HepG2 (cell line): ENCODE data around the gene RALBP1. TPM values are rescaled to one million over a fixed set of nuclear protein-coding genes. Genes with fewer than 3 reads are reported as not detected.

ENCODE experiments used
- ATAC-seq: fragments of 200-7000 bp; cut with Tn5 transposase; 3 replicates; pipeline ENCODE4 v1.9.1; 2020; ENCODE audit warnings: mild to moderate bottlenecking, moderate library complexity
- BruUV-seq: library from RNA; stranded (reverse); fragments of 400-500 nt; replicated peaks from 2 replicates; lab custom pipeline; 2021; lab: Mats Ljungman, UMichigan
- CTCF ChIA-PET: fragments of 300-600 bp; formaldehyde crosslinking; extraction: SDS; loops from one replicate; lab custom pipeline; 2021; ENCODE audit warnings: low total read pairs, inconsistent platforms, low intra/inter-chr PET ratio; lab: Yijun Ruan, JAX
- POLR2A ChIA-PET: fragments of 350-600 bp; sonication (Branson Sonifier 250); formaldehyde crosslinking; loops from one replicate; lab custom pipeline; 2020; ENCODE audit warnings: antibody characterized with exemption, inconsistent platforms; lab: Yijun Ruan, JAX
- DNase-seq: peaks from one replicate; pipeline ENCODE4 v3.0.0-alpha.2; 2015; ENCODE audit warnings: low spot score
- FAIRE-seq: peaks from 3 replicates; lab custom pipeline; 2011; peaks lifted over from hg19 to GRCh38; lab: Jason Lieb, UNC
- H2AFZ ChIP-seq: one replicate; pipeline ENCODE4 v1.6.1; 2011; ENCODE audit warnings: low read length, inconsistent platforms
- H3K27ac ChIP-seq: fragments of 300-600 bp; 3 replicates; pipeline ENCODE4 v1.8.0; 2011; ENCODE audit warnings: mixed run types, mild to moderate bottlenecking, mixed read lengths, low read length, inconsistent platforms; ENCODE audit not compliant: insufficient read depth; ENCODE audit errors: extremely low read length
- H3K27me3 ChIP-seq, 2 experiments: fragments of 200-600 bp in 1 of 2; 2 replicates in 1 of 2; 3 replicates in 1 of 2; pipeline versions ENCODE4 v1.6.0 to v1.8.0; 2011; ENCODE audit warnings: low read length in 2 of 2, mild to moderate bottlenecking in 2 of 2, moderate library complexity in 2 of 2, inconsistent platforms in 1 of 2; ENCODE audit not compliant: insufficient read depth in 2 of 2, control insufficient read depth in 1 of 2
- H3K36me3 ChIP-seq, 2 experiments: fragments of 200-600 bp in 1 of 2; replicated peaks in 1 of 2; 2 replicates in 1 of 2; 3 replicates in 1 of 2; pipeline versions ENCODE4 v1.5.1 to v1.8.0; 2011; ENCODE audit warnings: low read length in 2 of 2, inconsistent platforms in 1 of 2; ENCODE audit not compliant: insufficient read depth in 2 of 2, control insufficient read depth in 1 of 2
- H3K4me1 ChIP-seq: 2 replicates; pipeline ENCODE4 v1.5.1; 2012; ENCODE audit warnings: low read length, inconsistent platforms; ENCODE audit not compliant: insufficient read depth
- H3K4me2 ChIP-seq: 2 replicates; pipeline ENCODE4 v1.6.0; 2011; ENCODE audit warnings: low read depth, low read length, inconsistent platforms
- H3K4me3 ChIP-seq, 3 experiments: fragments of 200-600 bp in 1 of 3; sonication (generic), shearing (Covaris generic) in 1 of 3; replicated peaks in 1 of 3; 2 replicates each; pipeline ENCODE4 v1.5.1; 2011 to 2016; ENCODE audit warnings: low read length in 3 of 3, inconsistent platforms in 2 of 3, low read depth in 2 of 3, mild to moderate bottlenecking in 2 of 3, control low read depth in 1 of 3, mixed read lengths in 1 of 3; ENCODE audit not compliant: insufficient read depth in 1 of 3
- H3K79me2 ChIP-seq: one replicate; pipeline ENCODE4 v1.6.1; 2011; ENCODE audit warnings: low read length, inconsistent platforms; ENCODE audit not compliant: insufficient read depth
- H3K9ac ChIP-seq: 2 replicates; pipeline ENCODE4 v1.6.0; 2011; ENCODE audit warnings: mild to moderate bottlenecking, low read depth, low read length, inconsistent platforms; ENCODE audit not compliant: insufficient read depth
- H3K9me3 ChIP-seq: 2 replicates; pipeline ENCODE4 v1.5.1; 2012; ENCODE audit warnings: mild to moderate bottlenecking, low read length
- H4K20me1 ChIP-seq: 2 replicates; pipeline ENCODE4 v1.6.0; 2011; ENCODE audit warnings: inconsistent platforms, mild to moderate bottlenecking, low read length, moderate library complexity; ENCODE audit not compliant: insufficient read depth
- CCAR2 ChIP-seq: fragments of 200-400 bp; formaldehyde crosslinking; optimal IDR thresholded peaks from 2 replicates; pipeline ENCODE3; 2018; ENCODE audit warnings: low read depth, mild to moderate bottlenecking, low read length, moderate library complexity
- CEBPB ChIP-seq: IDR thresholded peaks from 2 replicates; pipeline ENCODE4 v1.6.1; 2011; ENCODE audit warnings: low read depth, low read length, improper control_type of control experiment, borderline replicate concordance
- ERF ChIP-seq: IDR thresholded peaks from 2 replicates; pipeline ENCODE4 v1.6.1; 2018; ENCODE audit warnings: missing biosample characterization, missing genetic modification reagents
- FOXO1 ChIP-seq: sonication (generic); formaldehyde crosslinking; IDR thresholded peaks from 2 replicates; pipeline ENCODE4 v1.4.0; 2020; ENCODE audit warnings: missing genetic modification reagents
- HES4 ChIP-seq: sonication (generic); formaldehyde crosslinking; IDR thresholded peaks from 2 replicates; pipeline ENCODE4 v1.9.0; 2021; ENCODE audit warnings: mild to moderate bottlenecking, missing genetic modification reagents, borderline replicate concordance
- IKZF1 ChIP-seq: fragments of 450-650 bp; IDR thresholded peaks from 2 replicates; pipeline ENCODE4 v1.7.1; 2016
- KLF9 ChIP-seq: IDR thresholded peaks from 2 replicates; pipeline ENCODE4 v1.6.1; 2016; ENCODE audit warnings: low read depth
- PHF20 ChIP-seq: sonication (generic); formaldehyde crosslinking; IDR thresholded peaks from 2 replicates; pipeline ENCODE4 v1.5.0; 2020; ENCODE audit warnings: mild to moderate bottlenecking, missing genetic modification reagents
- TAF1 ChIP-seq: sonication (generic); formaldehyde crosslinking; IDR thresholded peaks from 2 replicates; pipeline ENCODE4 v1.4.0; 2020; ENCODE audit warnings: missing genetic modification reagents
- ZC3H13 ChIP-seq: sonication (generic); formaldehyde crosslinking; IDR thresholded peaks from 2 replicates; pipeline ENCODE4 v1.8.1; 2023; ENCODE audit warnings: mild to moderate bottlenecking, missing genetic modification reagents, moderate library complexity
- WGBS: methylation state at CpG from one replicate; pipeline ENCODE4 v1.1.6; 2017; ENCODE audit warnings: low lambda C conversion rate; 5-methylcytosine and 5-hydroxymethylcytosine counted together
- in situ Hi-C: cut with HindIII; loops from 2 replicates; pipeline ENCODE4 v1.10.0; 2017; ENCODE audit warnings: low pct_unique_long_range_greater_than_20kb; ENCODE audit not compliant: extremely low pct_ligation_motif_present
- intact Hi-C: fragments of 100-400 bp; cut with micrococcal nuclease; formaldehyde crosslinking; loops from one replicate; pipeline ENCODE4 v1.10.0; 2022; ENCODE audit not compliant: unreplicated experiment
- polyA plus RNA-seq, 8 experiments: library from polyadenylated mRNA; depleted of rRNA in 3 of 8; stranded (reverse) in 7 of 8; unstranded in 1 of 8; fragments of >200 nt; fragmentation: Illumina TruSeq in 4 of 8; extraction: Trizol in 4 of 8; gene quantifications; 2 replicates each; pipeline versions ENCODE4 v1.2.1 to v1.2.3, GENCODE V29; 2011 to 2016; ENCODE audit warnings: low read depth in 4 of 8, missing spikeins in 1 of 8, mixed read lengths in 1 of 8; ENCODE audit not compliant: insufficient read depth in 1 of 8
- total RNA-seq, 5 experiments: library from RNA; depleted of rRNA; stranded (reverse); fragments of >200 nt; fragmentation: Illumina TruSeq; extraction: Trizol; gene quantifications; 2 replicates each; pipeline ENCODE4 v1.2.3, GENCODE V29; 2016; ENCODE audit warnings: low read depth in 1 of 5
- TF ChIP-seq, protein P1 (sequence below): sonication (generic); formaldehyde crosslinking; IDR thresholded peaks from 2 replicates; pipeline ENCODE4 v1.5.0; 2020; ENCODE audit warnings: mild to moderate bottlenecking, missing genetic modification reagents
- TF ChIP-seq, protein P2 (sequence below): fragments of 450-650 bp; IDR thresholded peaks from 2 replicates; pipeline ENCODE4 v1.6.1; 2017; ENCODE audit warnings: mild to moderate bottlenecking

RALBP1 gene
- total and polyA plus RNA-seq, 2 of the 13 experiments (the other 11 are each of a cell fraction or from before 2014, with no cell fraction given), result 24.5 to 33.1 TPM

DNA sequence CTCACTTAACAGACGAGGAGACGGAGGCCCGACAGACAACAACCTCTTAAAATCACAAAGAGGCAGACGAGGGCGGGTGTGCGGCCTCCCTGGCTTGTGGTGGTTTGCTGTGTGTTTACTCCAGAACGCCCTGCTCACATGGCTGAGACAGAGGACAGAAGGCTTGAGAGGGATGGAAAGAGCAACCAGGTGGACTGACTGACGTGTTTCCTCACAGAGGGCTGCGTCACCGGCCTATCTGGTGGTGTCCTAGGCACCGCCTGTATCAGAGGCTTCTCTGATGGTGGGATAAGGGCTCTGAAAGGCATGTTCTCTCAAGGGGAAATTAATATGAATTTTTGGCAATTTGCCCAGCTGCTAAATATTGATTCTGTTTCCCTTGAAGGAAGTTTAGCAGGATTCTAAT is 47.0 kb upstream of the RALBP1 start:
- POLR2A ChIA-PET, result no interaction called here
- peaks cover 2% of the 10 kb centered on the region; the same call in 1 of the 2 replicates for H3K4me1 ChIP-seq
- no peak overlapping the region for H3K9ac ChIP-seq
- no peak for ATAC-seq
- CTCF ChIA-PET, result no interaction called here
- no TSS peak for BruUV-seq
- no peak overlapping the region for H3K4me2 ChIP-seq
- no peak for FAIRE-seq
- no peak for DNase-seq
- H3K4me3 ChIP-seq, result no peak overlapping the region
- H3K9me3 ChIP-seq, result no peaks in the 10 kb centered on the region; the same call in 1 of the 2 replicates
- TF ChIP-seq, protein P1, sequence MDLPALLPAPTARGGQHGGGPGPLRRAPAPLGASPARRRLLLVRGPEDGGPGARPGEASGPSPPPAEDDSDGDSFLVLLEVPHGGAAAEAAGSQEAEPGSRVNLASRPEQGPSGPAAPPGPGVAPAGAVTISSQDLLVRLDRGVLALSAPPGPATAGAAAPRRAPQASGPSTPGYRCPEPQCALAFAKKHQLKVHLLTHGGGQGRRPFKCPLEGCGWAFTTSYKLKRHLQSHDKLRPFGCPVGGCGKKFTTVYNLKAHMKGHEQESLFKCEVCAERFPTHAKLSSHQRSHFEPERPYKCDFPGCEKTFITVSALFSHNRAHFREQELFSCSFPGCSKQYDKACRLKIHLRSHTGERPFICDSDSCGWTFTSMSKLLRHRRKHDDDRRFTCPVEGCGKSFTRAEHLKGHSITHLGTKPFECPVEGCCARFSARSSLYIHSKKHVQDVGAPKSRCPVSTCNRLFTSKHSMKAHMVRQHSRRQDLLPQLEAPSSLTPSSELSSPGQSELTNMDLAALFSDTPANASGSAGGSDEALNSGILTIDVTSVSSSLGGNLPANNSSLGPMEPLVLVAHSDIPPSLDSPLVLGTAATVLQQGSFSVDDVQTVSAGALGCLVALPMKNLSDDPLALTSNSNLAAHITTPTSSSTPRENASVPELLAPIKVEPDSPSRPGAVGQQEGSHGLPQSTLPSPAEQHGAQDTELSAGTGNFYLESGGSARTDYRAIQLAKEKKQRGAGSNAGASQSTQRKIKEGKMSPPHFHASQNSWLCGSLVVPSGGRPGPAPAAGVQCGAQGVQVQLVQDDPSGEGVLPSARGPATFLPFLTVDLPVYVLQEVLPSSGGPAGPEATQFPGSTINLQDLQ (CRISPR knock-in tag), result no peak
- TF ChIP-seq ERF (CRISPR knock-in tag) (no peak), PHF20 (CRISPR knock-in tag) (no peak), CEBPB (no peak), TAF1 (CRISPR knock-in tag) (no peak), IKZF1 (no peak), CCAR2 (no peak), HES4 (CRISPR knock-in tag) (no peak), KLF9 (CRISPR knock-in tag) (no peak), FOXO1 (no peak), ZC3H13 (no peak)
- TF ChIP-seq, protein P2, sequence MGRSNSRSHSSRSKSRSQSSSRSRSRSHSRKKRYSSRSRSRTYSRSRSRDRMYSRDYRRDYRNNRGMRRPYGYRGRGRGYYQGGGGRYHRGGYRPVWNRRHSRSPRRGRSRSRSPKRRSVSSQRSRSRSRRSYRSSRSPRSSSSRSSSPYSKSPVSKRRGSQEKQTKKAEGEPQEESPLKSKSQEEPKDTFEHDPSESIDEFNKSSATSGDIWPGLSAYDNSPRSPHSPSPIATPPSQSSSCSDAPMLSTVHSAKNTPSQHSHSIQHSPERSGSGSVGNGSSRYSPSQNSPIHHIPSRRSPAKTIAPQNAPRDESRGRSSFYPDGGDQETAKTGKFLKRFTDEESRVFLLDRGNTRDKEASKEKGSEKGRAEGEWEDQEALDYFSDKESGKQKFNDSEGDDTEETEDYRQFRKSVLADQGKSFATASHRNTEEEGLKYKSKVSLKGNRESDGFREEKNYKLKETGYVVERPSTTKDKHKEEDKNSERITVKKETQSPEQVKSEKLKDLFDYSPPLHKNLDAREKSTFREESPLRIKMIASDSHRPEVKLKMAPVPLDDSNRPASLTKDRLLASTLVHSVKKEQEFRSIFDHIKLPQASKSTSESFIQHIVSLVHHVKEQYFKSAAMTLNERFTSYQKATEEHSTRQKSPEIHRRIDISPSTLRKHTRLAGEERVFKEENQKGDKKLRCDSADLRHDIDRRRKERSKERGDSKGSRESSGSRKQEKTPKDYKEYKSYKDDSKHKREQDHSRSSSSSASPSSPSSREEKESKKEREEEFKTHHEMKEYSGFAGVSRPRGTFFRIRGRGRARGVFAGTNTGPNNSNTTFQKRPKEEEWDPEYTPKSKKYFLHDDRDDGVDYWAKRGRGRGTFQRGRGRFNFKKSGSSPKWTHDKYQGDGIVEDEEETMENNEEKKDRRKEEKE, result no peak
- no peak overlapping the region for H2AFZ ChIP-seq
- no peaks in the 10 kb centered on the region for H3K79me2 ChIP-seq
- H3K27ac ChIP-seq, result no peak overlapping the region
- H3K36me3 ChIP-seq, result no peaks in the 10 kb centered on the region
- intact Hi-C loops (no loop called here), in situ Hi-C loops (no loop called here)
- no peaks in the 10 kb centered on the region for H4K20me1 ChIP-seq
- no peaks in the 10 kb centered on the region for H3K27me3 ChIP-seq
- WGBS, result 52% methylated on average over 10 of the region's 11 CpGs
